ENCODE measurements around the gene NBL1.

GRCh38 chr1:19629357-19629756, 14.8 kb upstream of the NBL1 start:
- TF ChIP-seq CTCF (IDR thresholded peaks at IDR 0.05) (no peak), POLR2A (IDR thresholded peaks at IDR 0.05) (no peak), POLR2AphosphoS5 (IDR thresholded peaks at IDR 0.05) (peak; percentile 2)
